Esophagus muscularis mucosa (tissue), 4 donors: Measurements from ENCODE around the gene C16orf78.
"Not testable (repeated sequence)": the region's sequence is repeated elsewhere in the genome, so short reads cannot be mapped to it uniquely, and the experiment has no call there.

Experiments
- EP300 ChIP-seq: sonication (generic); formaldehyde crosslinking; IDR thresholded peaks from one replicate; pipeline ENCODE4 v1.6.1; 2017; ENCODE audit warnings: antibody characterized with exemption
- POLR2A ChIP-seq: fragments of 450-650 bp; IDR thresholded peaks from one replicate; pipeline ENCODE4 v1.6.1; 2017; ENCODE audit warnings: antibody characterized with exemption, moderate library complexity, mild to moderate bottlenecking, low read depth
- POLR2AphosphoS5 ChIP-seq, 2 donors: sonication (generic); formaldehyde crosslinking; IDR thresholded peaks; one replicate each; pipeline ENCODE4 v1.6.1; 2017; ENCODE audit warnings: antibody characterized with exemption in 2 of 2
- TF ChIP-seq, protein P1 (sequence below), 3 experiments: fragments of 200-600 bp in 2 of 3; fragments of 450-650 bp in 1 of 3; sonication (generic) in 2 of 3; IDR thresholded peaks; one replicate each; pipeline ENCODE4 v1.5.1; 2017 to 2019; ENCODE audit warnings: antibody characterized with exemption in 3 of 3, mild to moderate bottlenecking in 2 of 3, moderate library complexity in 1 of 3

DNA sequence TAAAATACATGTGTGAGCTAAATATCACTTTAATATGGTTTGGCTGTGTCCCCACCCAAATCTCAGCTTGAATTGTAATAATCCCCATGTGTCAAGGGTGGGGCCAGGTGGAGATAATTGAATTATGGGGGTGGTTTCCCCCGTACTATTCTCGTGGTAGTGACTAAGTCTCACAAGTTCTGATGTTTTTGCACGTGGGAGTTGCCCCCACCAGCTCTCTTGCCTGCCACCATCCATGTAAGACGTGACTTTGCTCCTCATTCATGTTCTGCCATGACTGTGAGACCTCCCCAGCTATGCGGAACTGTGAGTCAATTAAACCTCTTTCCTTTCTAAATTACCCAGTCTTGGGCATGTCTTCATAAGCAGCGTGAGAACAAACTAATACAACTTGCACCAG, 11.9 kb upstream of the C16orf78 start:
- TF ChIP-seq POLR2A; POLR2AphosphoS5 (IDR thresholded peaks at IDR 0.05); EP300: not testable (repeated sequence)
- TF ChIP-seq, protein P1, sequence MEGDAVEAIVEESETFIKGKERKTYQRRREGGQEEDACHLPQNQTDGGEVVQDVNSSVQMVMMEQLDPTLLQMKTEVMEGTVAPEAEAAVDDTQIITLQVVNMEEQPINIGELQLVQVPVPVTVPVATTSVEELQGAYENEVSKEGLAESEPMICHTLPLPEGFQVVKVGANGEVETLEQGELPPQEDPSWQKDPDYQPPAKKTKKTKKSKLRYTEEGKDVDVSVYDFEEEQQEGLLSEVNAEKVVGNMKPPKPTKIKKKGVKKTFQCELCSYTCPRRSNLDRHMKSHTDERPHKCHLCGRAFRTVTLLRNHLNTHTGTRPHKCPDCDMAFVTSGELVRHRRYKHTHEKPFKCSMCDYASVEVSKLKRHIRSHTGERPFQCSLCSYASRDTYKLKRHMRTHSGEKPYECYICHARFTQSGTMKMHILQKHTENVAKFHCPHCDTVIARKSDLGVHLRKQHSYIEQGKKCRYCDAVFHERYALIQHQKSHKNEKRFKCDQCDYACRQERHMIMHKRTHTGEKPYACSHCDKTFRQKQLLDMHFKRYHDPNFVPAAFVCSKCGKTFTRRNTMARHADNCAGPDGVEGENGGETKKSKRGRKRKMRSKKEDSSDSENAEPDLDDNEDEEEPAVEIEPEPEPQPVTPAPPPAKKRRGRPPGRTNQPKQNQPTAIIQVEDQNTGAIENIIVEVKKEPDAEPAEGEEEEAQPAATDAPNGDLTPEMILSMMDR (IDR thresholded peaks at IDR 0.05), result not testable (repeated sequence)
